Measurements from ENCODE around the gene CIAO2B.
"Not testable (repeated sequence)": the region's sequence is repeated elsewhere in the genome, so short reads cannot be mapped to it uniquely, and the experiment has no call there.

Gene CIAO2B

DNA sequence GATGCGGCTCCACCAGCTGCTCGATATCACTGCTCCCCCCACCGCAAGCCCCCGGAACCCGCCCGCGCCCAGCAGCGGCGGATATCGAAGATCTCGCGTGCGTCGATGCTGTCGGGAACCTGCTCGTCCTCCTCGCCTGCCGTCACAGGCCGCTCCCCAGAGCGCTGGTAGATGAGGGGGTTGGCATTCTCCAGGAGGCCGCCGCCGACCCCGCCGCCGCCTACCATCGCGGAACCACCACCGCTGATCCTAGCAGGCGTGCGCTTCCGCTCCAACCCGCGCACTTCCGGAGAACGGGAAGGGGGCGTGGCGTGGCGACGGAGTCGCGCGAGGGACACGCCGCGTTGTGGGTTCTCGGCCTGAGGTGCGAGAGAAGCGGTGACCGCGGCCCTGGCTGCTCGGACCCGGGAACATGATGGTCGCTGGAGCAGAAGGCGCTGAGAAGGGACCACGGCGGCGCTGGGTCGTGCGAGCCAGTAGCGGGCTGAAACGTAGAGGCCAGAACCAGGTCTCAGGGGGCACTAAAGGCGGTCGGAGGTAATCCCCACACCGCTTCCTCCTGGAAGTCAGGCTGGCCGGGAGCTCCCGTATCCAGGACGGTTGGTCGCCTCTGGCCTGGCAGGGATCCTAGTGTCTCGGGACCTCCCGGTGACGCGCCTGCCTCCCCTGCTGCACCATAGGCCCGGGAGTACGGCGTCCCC lies at the start of gene CIAO2B:
TSS of gene CIAO2B (minus strand) at position 265 of the 701 bp plus-strand sequence. CDS start at position 227, 38 bp downstream.
- peak; percentile 84 to 85 for DNase-seq

DNA sequence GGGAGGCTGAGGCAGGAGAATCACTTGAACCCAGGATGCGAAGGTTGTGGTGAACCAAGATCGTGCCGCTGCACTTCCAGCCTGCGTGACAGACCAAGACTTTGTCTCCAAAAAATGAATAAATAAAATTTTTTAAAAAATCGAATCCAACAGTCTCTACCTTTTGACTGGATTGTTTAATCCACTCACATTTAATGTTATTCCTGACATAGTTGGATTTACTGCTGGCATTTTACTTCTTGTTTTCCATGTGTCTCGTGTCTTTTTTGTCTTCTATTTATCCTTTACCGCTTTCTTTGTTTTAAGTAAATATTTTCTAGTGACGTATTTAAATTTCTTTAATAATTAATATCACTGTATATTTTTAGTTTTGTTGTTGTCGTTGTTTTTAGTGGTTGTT lies 48.8 kb upstream of the CIAO2B start:
- no peak for DNase-seq

DNA sequence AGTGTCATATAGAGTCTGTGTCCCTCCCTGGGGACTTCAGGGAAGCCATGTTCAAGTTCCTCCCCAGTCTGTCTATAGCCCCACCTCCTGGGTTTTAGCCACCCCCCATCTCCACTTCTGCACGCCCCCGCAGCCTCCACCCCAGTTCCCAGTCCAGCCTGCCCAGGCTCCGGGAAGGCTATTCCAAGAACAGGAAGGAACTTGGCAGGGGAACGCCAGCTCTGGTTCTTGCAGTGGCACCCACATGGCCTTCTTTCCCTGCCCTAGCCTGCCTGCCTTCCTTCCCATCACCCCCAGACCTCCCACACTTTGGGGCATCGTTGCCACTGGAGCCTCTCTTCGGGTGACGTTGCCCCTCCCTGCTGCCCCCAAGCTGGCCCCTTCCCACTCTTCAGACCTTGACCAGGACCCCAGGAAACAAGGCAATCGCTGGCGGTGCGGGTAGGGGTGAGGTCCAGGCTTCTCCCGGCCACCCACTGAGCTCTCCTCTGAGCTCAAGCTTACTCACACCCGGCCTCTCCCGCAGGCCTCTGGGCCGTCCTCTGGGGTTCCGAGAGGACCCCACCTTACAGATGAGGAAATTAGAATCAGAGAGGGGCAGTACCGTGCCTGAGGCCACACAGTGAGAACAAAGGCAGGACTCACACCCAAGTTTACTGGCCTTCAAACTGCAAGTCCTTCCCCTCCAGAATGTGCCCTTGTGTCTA lies 45.0 kb upstream of the CIAO2B start:
- no peak for DNase-seq

DNA sequence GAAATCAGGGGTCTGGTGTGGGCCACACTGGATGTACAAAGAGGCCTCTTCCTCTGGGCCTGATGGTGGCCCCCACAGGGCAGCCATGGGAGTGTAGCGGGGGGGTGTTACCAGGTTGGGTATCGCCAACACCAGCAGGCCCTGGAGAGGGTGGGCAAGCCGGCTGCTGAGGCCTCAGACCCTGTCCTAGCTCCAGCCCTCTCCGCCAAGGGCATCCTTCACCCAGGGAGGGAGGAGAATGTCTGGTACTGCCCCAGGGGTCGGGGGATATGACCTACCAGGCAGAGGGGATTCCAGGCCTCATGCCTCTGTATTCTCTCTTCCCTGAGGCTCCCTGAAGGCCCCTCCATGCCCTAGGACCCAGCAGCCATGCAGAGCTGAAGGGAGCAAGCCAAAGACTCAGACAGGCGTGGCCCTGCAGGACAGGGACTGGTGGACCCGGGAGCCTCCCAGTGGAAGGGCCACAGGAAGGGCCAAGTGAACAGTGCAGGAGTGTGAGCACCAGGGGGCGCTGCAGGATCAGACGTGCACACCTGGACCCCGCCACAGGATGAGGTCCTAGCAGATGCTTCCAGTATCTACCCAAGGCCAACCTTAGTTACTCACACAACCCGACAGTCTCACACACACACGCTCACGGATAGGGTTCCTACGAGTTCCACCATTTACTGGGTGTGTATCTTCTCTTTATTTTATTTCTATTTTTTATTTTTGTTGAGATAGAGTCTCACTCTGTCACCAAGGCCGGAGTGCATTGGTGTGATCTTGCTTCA lies 43.3 kb upstream of the CIAO2B start:
- peak; percentile 89 to 92 for DNase-seq

DNA sequence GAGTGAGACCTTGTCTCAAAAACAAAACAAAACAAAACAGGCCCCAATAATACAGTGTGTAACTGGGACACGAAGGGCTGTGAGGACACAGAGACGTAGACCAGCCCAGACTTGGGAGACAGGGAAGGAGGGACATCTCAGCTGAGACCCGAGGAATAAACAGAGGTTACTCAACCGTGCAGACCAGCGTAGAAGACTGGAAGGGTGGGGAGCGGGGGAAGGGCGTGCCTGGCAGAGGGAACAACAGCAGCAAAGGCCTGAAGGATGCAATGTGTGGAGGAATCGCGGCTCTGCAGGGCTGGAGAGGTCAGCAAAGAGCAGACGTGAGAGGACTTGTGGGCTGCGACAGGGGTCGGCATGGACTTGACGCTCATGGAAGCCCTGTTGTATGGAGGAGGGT lies 42.5 kb upstream of the CIAO2B start:
- DNase-seq: no peak

DNA sequence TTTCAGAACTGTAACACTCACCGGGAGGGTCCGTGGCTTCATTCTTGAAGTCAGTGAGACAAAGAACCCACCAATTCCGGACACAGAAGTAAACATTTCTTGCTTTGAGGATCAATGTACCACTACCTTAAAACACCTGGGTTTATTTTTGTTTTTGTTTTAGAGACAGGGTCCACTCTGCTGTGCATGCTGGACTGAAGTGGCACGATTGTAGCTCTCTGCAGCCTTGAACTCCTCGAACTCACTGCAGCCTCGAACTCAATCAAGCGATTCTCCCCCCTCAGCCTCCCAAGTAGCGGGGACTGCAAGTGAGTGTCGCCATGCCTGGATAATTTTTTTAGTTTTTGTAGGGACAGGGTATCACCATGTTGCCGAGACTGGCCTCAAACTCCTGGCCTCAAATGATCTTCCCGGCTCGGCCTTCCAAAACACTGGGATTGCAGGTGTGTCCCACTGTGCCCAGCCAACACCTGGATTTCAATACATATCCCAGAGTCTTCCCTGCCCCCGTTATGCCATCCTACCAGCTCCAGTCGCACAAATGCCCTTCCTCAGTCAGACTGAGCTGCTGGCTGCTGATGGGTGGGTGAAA lies 41.2 kb upstream of the CIAO2B start:
- DNase-seq: no peak

DNA sequence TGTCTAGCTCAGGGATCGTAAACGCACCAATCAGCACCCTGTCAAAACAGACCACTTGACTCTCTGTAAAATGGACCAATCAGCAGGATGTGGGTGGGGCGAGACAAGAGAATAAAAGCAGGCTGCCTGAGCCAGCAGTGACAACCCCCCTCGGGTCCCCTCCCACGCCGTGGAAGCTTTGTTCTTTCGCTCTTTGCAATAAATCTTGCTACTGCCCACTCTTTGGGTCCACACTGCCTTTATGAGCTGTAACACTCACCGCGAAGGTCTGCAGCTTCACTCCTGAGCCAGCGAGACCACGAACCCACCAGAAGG lies 40.7 kb upstream of the CIAO2B start:
- peak; percentile 37 to 39 for DNase-seq

DNA sequence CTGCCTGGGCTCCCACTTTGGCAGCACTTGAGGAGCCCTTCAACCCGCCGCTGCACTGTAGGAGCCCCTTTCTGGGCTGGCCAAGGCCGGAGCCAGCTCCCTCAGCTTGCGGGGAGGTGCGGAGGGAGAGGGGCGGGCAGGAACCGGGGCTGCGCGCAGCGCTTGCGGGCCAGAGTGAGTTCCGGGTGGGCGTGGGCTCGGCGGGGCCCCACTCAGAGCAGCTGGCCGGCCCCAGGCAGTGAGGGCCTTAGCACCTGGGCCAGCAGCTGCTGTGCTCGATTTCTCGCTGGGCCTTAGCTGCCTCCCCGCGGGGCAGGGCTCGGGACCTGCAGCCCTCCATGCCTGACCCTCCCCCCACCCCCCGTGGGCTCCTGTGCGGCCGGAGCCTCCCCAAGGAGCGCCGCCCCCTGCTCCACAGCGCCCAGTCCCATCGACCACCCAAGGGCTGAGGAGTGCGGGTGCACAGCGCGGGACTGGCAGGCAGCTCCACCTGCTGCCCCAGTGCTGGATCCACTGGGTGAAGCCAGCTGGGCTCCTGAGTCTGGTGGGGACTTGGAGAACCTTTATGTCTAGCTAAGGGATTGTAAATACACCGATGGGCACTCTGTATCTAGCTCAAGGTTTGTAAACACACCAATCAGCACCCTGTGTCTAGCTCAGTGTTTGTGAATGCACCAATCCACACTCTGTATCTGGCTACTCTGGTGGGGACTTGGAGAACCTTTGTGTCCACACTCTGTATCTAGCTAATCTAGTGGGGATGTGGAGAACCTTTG lies 40.1 kb upstream of the CIAO2B start:
- DNase-seq: not testable (repeated sequence)

DNA sequence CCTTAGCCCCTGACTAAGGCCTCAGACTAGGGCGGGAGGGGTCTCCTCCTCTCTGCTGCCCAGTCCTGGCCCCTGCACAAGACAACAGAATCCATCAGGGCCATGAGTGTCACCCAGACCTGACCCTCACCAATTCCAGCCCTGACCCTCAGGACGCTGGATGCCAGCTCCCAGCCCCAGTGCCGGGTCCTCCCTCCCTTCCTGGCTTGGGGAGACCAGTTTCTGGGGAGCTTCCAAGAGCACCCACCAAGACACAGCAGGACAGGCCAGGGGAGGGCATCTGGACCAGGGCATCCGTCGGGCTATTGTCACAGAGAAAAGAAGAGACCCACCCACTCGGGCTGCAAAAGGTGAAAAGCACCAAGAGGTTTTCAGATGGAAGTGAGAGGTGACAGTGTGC lies 39.5 kb upstream of the CIAO2B start:
- no peak for DNase-seq

DNA sequence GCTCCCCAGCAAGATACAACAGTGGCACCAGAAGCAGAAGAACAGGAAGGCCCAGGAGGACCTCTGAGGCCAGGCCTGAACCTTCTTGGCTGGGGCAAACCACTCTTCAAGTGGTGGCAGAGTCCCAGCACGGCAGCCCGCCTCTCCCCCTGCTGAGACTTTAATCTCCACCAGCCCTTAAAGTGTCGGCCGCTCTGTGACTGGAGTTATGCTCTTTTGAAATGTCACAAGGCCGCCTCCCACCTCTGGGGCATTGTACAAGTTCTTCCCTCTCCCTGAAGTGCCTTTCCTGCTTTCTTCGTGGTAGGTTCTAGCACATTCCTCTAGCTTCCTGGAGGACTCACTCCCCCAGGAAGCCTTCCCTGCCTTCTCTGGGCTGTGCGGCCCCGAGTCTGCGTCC lies 38.8 kb upstream of the CIAO2B start:
- no peak for DNase-seq

DNA sequence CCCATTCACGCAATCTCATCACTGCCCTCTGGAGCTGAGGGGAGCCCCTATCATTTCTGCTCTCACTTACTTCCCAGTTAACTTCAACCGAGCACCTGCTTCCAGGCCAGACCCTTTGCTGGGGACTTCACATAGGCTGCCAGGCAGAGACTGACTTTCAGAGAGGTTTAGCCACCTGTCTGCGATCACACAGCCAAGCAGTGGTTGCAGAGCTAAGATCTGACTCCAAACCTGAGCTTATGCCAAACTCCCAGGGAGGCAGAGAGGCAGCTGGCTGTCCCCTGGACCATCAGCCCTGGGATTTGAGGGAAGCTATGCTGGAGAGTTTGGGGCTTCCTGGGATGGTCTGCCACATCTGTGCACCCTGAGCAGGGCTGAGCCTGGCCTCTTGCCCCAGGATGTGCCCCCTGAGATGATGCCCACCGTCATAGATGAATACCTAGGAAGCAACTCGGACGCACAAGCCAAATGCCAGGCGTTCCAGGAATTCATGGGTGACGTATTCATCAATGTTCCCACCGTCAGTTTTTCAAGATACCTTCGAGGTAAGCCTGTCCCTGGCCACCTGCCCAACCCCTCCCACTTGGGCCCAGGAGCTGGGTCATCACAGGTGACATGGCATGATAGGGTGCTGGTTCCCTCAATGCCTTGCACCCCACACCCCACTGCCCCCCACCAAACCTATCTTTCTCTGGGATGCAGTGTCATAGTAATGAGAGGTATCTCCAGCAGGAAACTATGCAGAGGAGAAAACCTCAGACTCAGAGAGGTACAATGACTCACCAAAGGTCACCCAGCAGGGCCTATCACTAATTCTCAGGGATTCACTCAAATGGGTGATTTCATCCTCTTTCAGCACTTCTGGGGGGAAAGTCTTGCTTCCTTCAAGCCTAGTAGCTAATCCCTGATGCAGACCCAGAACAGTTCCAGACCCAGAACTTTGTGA lies 36.8 kb upstream of the CIAO2B start:
- DNase-seq: no peak

DNA sequence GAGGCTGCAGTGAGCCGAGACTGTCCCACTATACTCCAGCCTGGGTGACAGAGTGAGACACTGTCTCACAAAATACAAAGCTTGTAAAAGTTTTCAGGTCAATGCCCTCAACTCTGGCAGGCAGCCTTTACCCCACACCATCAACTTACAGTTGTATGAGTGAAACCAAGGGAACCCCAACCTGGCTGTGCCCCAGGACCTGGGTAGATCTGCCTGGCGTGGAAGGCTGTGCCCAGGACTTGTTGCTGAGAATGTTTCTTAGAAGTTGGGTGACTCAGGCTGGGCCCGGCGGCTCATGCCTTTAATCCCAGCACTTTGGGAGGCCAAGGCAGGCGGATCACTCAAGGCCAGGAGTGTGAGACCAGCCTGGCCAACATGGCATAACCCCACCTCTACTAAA lies 34.6 kb upstream of the CIAO2B start:
- DNase-seq: no peak

DNA sequence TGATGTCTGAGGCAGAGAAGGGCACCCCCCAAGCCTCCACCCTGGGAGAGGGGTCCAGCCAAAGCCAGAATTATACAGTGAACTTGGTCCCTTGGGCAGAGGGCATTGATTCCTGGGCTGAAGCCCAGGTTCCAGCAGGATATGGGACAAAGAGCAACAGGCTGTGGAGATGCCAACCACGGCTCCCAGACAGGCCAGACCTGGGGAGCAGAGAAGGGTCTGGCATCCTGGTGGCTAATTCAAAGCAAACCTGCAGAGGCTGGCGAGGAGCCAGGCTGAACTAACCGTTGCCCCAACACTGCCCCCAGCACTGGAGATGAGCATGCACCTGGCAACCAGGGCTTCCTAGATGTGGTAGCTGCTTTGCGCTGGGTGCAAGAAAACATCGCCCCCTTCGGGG lies 29.8 kb upstream of the CIAO2B start:
- DNase-seq: no peak

DNA sequence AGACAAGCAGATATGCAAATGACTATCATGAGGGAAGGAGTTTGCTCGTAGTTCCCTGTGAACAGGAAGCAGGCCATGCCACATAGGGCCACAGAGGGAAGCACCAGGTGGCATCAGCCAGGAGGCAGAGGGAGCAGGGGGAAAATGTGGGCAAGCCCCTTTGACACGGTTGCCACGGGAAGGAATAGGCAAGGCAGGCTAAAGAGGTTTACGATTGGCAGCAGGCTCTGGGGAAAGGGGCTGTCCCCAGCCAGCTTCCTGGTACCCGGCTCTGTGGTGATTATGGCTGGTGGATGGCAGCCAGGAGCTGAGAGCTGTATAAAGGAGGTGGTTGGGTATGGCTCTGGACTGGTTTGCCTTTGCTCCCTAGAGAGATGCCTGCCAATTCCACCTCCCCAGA lies 27.7 kb upstream of the CIAO2B start:
- no peak for DNase-seq

DNA sequence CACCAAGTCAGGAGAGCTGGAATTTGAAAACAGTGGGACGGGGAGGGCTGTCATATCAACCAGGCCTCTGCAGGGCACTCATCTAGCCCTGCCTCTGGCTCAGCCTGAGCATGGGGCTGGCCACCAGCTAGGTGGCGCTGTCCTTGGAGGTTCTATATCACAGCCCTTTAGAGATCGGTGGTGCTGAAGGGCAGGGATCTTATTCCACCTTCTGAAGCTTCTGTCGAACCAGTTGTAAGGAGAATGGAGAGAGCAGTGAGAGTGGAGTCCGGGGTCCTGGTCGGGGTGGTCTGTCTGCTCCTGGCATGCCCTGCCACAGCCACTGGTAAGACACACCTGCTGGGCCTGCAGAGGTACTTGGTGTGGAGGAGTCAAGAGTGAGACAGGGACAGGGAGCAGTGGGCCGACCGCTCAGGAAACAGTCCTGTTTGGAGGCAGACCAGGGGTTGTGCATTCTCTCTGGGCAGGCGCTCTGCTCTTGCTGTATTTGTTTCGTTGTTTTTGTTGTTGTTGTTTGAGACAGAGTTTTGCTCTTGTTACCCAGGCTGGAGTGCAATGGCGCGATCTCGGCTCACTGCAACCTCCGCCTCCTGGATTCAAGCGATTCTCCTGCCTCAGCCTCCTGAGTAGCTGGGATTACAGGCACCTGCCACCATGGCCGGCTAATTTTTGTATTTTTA lies 27.0 kb upstream of the CIAO2B start, which contains the start of gene CES3:
TSS of gene CES3 (plus strand) at position 202 of the 680 bp plus-strand sequence. CDS start at position 244, 42 bp downstream.
- peak; percentile 49 to 54 for DNase-seq

DNA sequence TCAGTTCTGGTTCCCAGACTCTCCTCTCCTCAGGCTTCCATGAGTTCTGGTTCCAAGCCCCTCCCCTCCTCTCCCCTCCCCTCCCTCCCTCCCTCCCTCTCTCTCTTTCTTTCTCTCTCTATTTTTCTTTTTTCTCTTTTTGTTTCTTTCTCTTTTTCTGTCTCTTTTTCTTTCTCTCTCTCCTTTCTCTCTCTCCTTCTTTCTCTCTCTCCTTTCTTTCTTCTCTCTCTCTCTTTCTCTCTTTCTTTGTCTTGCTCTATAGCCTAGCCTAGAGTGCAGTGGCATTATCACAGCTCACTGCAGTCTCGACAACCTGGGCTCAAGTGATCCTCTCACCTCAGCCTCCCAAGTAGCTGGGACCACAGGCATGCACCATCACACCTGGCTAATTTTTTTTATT lies 26.1 kb upstream of the CIAO2B start:
- DNase-seq: no peak

DNA sequence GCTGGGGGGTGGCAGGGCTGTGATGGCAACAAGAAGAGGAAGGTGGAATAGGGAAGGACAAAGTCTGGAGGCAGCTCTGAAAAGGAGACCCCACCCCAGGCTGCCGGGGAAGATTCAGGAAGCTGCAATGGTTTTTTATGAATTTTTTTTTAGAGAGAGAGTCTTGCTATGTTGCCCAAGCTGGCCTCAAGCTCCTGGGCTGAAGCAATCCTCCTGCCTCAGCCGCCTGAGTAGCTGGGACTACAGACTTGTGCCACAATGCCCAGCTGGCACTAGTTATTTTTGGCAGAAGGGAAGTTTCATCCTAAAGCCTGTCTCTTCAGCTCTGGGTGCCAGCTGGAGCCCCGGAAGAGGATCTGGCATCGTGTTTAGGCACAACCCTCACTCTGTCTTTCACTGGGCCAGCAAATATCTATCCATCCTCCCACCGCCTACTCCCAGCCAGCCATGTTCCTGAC lies 25.5 kb upstream of the CIAO2B start:
- no peak for DNase-seq

DNA sequence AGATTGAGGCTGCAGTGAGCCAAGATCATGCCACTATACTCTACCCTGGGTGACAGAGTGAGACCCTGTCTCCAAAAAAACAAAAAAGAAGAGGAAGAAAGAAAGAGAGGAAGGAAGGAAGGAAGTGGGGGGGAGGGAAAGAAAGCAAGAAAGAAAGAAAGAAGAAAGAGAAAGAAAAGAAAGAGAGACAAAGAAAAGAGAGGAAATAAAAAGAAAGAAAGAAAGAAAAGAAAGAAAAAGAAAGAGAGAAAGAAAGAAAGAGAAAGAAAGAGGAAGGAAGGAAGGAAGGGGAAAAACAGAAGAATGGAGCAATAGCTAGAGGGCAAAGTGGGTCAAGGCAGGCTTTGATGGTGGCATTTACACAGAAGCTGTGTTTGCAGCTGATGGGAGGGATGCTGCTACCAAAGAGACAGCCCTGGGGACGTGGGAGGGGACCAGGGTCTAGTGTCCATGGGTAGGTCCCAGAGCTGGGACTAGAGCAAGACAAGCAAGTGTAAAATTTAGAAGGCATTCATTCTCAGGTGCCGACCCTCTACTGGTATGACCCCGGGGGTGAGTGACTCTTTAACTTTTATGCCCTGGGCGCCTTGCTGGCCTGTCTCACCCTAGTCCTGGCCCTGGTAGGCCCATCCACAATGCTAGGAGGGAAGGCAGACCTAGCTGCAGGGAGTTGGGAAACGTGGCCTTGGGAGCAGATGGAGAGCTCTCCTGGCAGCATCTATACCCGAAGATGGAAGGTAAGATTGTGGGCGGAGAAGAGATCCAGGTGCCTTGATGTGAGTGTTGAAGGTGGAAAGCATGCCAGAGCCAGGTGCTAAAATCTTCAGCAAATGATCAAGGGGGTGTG lies 24.9 kb upstream of the CIAO2B start:
- no peak for DNase-seq

DNA sequence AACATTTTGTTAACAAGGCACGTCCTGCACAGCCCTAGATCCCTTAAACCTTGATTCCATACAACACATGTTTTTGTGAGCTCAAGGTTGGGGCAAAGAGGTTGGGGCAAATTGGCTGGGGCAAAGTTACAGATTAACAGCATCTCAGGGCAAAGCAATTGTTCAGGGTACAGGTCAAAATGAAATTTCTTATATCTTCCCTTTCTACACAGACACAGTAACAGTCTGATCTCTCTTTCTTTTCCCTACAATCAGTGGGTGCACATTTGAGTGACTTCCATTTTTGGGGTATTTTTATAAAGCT lies 21.9 kb upstream of the CIAO2B start:
- DNase-seq: not testable (repeated sequence)
